ENCODE data around the gene RCAN3. TPM values are rescaled to one million over a fixed set of nuclear protein-coding genes. Genes with fewer than 3 reads are reported as not detected.

Gene RCAN3
- total RNA-seq, 2 donors from 2014 or later = 12.6 to 15.1 TPM

DNA sequence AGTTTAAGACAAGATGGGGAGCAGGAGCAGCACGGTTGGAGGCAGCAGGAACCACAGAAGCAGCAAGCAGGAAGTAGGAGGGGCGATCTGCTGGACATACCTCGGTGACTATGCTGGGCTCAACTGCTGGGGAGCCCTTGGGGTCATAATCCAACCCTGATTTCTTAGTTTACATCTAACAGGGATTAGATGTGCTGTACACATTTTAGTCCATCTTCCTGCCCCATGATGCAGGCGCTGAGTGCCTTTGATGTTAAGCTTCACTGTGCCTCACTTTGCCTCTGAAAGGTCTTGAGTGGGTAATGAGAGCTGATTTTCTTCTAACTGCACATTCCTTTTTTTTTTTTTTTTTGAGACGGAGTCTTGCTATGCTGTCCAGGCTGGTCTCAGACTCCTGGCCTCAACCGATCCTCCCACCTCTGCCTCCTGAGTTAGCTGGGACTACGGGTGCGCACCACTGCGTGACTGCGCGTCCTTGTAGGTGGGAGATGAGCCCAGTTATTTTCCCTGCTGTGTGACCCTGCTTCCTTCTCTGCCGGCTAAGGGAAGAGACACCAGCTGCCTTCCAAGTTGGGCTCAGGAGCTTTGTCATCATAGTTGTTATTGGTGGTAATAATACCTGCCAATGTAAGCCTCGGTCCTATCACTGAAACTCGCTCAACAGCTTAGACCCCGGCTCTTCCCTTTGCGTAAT, 1.1 kb upstream of the RCAN3 start:
- TF ChIP-seq, protein P1, sequence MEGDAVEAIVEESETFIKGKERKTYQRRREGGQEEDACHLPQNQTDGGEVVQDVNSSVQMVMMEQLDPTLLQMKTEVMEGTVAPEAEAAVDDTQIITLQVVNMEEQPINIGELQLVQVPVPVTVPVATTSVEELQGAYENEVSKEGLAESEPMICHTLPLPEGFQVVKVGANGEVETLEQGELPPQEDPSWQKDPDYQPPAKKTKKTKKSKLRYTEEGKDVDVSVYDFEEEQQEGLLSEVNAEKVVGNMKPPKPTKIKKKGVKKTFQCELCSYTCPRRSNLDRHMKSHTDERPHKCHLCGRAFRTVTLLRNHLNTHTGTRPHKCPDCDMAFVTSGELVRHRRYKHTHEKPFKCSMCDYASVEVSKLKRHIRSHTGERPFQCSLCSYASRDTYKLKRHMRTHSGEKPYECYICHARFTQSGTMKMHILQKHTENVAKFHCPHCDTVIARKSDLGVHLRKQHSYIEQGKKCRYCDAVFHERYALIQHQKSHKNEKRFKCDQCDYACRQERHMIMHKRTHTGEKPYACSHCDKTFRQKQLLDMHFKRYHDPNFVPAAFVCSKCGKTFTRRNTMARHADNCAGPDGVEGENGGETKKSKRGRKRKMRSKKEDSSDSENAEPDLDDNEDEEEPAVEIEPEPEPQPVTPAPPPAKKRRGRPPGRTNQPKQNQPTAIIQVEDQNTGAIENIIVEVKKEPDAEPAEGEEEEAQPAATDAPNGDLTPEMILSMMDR (IDR thresholded peaks at IDR 0.05) = no peak
- Histone ChIP-seq H3K27me3 (no peaks in the 10 kb centered on the region), H3K27ac (peak overlapping the region; percentile 88), H3K36me3 (no peaks in the 10 kb centered on the region), H3K9ac (ENCODE audit: low read depth in 2 of 2, low read length in 2 of 2) (peak overlapping the region; percentile 58 to 83), H3K4me1 (peaks cover 5% of the 10 kb centered on the region), H3K9me3 (no peaks in the 10 kb centered on the region), H3K4me3 (peak overlapping the region; percentile 71)
- DNase-seq = peak; percentile 62
- intact Hi-C loops (cut with DNase I) = no loop called here

GRCh38 chr1:24502065-24502708, 449 bp upstream of the RCAN3 start:
- Histone ChIP-seq H3K36me3 (no peaks in the 10 kb centered on the region), H3K4me1 (peaks cover 5% of the 10 kb centered on the region), H3K9ac (ENCODE audit: low read depth in 2 of 2, low read length in 2 of 2) (peak overlapping the region; percentile 58 to 83), H3K9me3 (no peaks in the 10 kb centered on the region), H3K4me3 (peak overlapping the region; percentile 71), H3K27me3 (no peaks in the 10 kb centered on the region), H3K27ac (peak overlapping the region; percentile 88)
- TF ChIP-seq, protein P1 (IDR thresholded peaks at IDR 0.05) = no peak
- peak; percentile 79 for DNase-seq
- intact Hi-C loops (cut with DNase I) = no loop called here

DNA sequence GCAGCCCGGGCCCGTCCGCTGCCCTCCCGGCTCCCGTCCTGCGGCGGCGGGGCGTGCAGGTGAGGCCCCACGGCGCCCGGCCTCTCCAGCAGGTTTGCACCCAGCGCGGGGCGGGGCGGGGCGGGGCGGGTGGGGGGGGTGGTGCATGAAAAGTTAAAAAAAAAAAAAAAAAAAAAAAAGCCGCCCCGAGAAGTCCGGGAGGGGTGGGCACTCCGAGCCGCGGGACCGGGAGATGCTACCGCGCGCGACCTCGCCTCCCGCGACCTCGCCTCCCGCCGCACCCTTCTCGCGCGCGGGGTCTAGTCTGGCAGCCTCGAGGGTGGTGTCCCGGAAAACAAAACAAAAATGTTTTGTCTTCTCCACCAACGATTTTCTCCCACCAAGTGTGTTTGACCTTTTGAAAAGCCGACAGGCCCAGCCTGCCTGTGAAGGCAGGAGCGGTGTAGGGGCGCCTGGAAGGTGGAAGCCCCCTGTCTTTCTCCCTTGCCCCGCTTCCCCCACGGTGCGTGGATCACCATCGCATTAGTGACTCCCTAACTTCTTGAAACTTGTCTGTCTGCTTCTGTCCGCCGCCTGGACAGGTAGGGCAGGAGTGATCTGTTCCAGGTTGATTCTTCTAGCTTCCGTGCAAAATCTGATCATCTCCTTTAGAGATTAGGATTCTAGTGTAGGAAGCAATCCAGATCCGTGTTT, 569 bp downstream of the RCAN3 start:
- Histone ChIP-seq H3K27me3 (no peaks in the 10 kb centered on the region), H3K27ac (peak overlapping the region; percentile 88), H3K9me3 (no peaks in the 10 kb centered on the region), H3K4me3 (peak overlapping the region; percentile 71), H3K4me1 (peaks cover 5% of the 10 kb centered on the region), H3K36me3 (no peaks in the 10 kb centered on the region), H3K9ac (ENCODE audit: low read depth in 2 of 2, low read length in 2 of 2) (peak overlapping the region; percentile 74 to 82)
- DNase-seq = peak; percentile 40
- intact Hi-C loops (cut with DNase I) = no loop called here
- TF ChIP-seq, protein P1 (IDR thresholded peaks at IDR 0.05) = no peak

GRCh38 chr1:24503870-24504523, 1.4 kb downstream of the RCAN3 start:
- H3K27ac ChIP-seq = peak overlapping the region; percentile 88
- H3K9me3 ChIP-seq = no peaks in the 10 kb centered on the region
- no peak for DNase-seq
- H3K4me3 ChIP-seq = peak overlapping the region; percentile 71
- intact Hi-C loops (cut with DNase I) = no loop called here
- H3K36me3 ChIP-seq = no peaks in the 10 kb centered on the region
- peak overlapping the region; percentile 60 to 82 for H3K9ac ChIP-seq (ENCODE audit: low read depth in 2 of 2, low read length in 2 of 2)
- TF ChIP-seq, protein P1 (IDR thresholded peaks at IDR 0.05) = no peak
- H3K4me1 ChIP-seq = peaks cover 5% of the 10 kb centered on the region
- no peaks in the 10 kb centered on the region for H3K27me3 ChIP-seq

GRCh38 chr1:24504560-24504959, 1.9 kb downstream of the RCAN3 start:
- Histone ChIP-seq H3K9me3 (no peaks in the 10 kb centered on the region), H3K27ac (no peak overlapping the region), H3K9ac (ENCODE audit: low read depth in 2 of 2, low read length in 2 of 2) (no peak overlapping the region), H3K36me3 (no peaks in the 10 kb centered on the region), H3K4me1 (peaks cover 5% of the 10 kb centered on the region), H3K4me3 (no peak overlapping the region), H3K27me3 (no peaks in the 10 kb centered on the region)
- DNase-seq = no peak
- TF ChIP-seq, protein P1 (IDR thresholded peaks at IDR 0.05) = no peak
- intact Hi-C loops (cut with DNase I) = no loop called here

All from colonic mucosa (tissue), 4 donors.